Activated naive CD4-positive, alpha-beta T cell treated with anti-CD3 and anti-CD28 coated beads, Interleukin-2, amount 50 U/mL, for 16 hours (primary cell): ENCODE data around the gene ANKZF1.

Experiments
- DNase-seq: peaks from one replicate; pipeline ENCODE4 v3.0.0-alpha.2; 2020

Gene ANKZF1

DNA sequence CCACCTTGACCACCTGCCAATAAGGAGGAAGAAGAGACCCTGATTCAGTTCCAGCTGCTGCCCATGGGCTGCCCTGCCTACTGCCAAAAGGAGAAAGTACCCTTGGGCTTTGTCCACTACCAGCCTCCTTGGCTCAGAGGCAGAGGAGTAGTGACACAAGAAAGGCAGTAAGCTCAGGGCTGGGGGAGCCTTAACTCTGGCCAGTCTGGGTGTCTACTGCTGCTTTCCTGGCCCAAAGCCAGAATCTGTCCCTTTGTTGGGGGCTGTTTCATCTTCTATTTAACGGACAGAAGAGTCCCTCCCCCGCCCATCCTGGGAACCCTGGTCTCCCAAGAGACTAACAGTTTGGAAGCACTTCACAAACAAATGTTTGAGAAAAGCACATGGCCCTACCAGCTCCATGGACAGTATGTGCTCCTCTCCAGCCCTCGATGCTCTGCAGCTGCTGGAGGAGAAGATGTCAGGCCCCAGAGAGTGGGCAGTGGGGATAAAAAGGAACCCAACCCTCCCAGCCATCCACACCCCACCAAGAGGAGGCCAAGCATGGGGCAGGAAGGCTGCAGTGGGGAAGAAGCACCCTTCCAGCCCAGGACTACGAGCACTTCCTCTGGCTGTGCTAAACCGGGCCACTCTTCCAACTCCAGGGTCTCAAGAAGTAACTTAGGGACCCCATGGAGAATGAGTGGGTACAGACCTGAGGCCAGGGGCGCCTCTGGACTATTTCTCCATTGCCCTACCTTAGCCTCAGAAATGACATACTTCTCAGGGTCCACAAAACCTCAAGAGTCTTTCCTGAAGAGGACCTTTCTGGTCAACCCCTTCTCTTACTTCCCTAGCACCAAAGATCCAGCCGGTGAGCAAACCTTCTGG, 1.3 kb upstream of the ANKZF1 start:
- no peak for DNase-seq

DNA sequence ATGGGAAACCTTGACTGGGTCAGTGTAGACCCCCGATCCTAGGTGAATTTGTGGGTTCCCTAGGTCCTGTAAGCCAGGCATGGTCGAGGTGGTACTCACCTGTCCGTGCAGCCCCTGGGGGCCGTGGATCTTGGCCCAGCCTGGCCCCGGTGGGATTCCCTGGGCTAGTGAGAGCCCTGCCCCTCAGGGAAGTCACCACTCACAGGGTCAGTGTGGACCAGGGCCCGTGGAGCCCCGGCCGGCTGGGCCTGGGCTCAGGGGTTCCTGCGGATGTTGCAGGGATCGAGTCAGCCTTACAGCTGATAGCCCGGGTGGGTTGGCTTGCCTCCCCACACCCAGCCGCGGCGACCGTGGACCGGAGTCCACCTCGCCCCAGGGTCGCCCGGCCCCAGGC, 698 bp upstream of the ANKZF1 start:
- no peak for DNase-seq

- peak; percentile 46 for DNase-seq
Measured at GRCh38 chr2:219230059-219230540, 494 bp downstream of the ANKZF1 start.

- DNase-seq: no peak
Measured at GRCh38 chr2:219234331-219234730, 4.7 kb downstream of the ANKZF1 start.

DNA sequence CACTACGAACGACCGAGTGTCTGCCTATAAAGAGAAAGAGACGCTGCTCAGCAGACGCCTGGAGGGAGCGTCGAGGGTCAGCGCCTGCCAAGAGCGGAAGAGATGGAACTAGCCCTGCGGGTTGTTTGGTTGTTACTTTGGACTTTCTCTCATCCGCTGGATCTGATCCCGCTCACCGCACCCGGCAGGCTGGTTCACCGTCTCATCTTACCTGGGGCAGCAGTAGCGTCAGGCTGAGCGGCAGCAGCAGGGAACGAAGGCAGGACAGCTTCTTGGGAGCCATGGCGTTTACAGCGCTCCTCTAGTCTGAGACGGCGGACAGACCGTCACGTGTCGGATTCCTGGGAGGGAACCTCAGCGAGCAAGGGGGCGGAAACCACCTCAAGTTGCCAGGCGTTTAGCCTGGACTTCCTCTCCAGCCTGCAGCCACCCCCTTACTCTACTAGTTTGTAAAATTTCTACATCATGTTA, 13.7 kb downstream of the ANKZF1 start:
- DNase-seq: no peak

GRCh38 chr2:219244789-219245147, 15.2 kb downstream of the ANKZF1 start:
- DNase-seq: no peak

- DNase-seq: peak; percentile 85
Measured at GRCh38 chr2:219245148-219245898, 15.7 kb downstream of the ANKZF1 start, which contains the start of the genes GLB1L and STK16. TSS of gene GLB1L (minus strand) at chr2:219245444. CDS start at chr2:219243573, 1,871 bp downstream. TSS of gene STK16 (plus strand) at chr2:219245479. CDS start at chr2:219246000, 521 bp downstream.

GRCh38 chr2:219245899-219246230, 16.3 kb downstream of the ANKZF1 start:
- no peak for DNase-seq

DNA sequence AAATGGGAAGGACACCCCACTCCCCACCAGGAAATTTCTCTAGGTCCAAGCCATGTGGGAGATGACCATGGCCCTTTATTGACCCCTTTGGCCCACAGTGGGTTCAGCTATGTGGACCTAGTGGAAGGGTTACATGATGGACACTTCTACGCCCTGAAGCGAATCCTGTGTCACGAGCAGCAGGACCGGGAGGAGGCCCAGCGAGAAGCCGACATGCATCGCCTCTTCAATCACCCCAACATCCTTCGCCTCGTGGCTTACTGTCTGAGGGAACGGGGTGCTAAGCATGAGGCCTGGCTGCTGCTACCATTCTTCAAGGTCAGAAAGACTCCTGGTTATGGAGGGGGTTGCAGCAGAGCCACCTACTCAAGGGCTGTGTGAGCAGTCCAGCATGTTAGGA, 17.0 kb downstream of the ANKZF1 start:
- no peak for DNase-seq

DNA sequence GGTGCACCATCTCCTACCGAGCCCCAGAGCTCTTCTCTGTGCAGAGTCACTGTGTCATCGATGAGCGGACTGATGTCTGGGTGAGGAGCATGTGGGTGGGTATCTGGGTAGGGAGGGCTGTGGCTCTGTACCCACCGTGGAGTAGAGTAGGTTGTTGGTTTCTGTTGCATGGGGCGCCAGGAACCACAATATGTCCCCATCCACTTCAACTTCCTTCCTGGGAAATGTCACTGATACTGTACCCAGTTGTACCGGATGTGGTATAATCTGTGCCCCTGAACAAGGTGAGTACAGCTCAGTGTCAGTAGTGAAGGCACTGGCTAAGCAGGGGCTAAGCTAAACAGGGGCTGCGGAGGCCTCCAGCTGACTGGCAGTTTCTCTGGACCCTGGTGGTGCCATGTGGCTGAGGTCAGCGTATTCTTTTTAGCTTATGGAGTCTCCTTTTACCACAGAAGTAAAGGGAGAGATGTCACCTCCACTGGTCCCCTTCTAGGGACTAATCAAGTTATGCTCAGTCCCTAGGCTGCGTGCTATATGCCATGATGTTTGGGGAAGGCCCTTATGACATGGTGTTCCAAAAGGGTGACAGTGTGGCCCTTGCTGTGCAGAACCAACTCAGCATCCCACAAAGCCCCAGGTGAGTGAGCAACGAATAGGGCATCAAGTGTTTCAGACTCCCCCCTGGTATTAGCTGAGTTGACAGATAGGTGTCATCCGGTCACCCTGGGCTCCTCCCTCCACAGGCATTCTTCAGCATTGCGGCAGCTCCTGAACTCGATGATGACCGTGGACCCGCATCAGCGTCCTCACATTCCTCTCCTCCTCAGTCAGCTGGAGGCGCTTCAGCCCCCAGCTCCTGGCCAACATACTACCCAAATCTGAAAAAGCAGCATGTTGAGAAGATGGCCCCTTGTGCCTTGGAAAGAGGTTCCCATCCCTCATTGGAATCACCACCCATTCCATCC, 18.4 kb downstream of the ANKZF1 start:
- peak; percentile 56 for DNase-seq

DNA sequence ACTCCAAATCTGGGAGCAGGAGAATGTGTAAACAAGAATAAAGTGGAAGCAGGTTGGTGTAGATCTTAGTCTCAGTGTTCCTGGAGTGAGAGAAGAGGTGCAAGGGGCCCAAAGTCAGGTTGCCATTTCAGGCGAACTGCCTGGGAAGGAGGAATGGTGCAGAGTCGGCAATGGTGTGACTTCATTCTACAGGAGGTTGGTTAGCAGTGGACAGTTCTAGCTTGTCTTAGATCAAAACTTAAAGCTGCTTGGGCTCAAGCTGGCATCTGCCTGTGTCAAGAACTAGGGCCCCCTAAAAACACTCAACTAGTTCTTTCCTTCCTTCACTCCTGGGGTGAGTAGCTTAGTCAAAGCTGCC, 19.2 kb downstream of the ANKZF1 start:
- no peak for DNase-seq

GRCh38 chr2:219249203-219249980, 19.8 kb downstream of the ANKZF1 start:
- no peak for DNase-seq

- no peak for DNase-seq
Measured at GRCh38 chr2:219250049-219250781, 20.6 kb downstream of the ANKZF1 start.

DNA sequence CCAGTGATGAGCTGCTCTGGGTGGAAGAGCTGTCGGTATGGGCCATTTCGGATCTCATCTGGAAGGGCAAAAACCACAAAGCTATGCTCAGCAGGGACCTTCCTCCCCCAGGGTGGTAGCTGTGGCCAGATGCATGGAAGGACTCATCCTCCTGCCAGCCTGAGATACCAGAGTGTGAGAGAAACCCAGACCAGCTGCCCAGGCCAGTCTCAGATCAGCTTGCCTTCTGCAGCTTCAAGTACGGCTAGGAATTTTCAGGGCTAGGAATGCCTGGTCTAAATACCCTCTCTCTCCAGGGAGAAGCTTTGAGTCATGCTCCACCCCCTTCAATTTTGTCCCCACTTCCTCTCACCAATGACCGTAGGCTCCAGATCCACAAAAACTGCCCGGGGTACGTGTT, 22.1 kb downstream of the ANKZF1 start:
- DNase-seq: no peak

- DNase-seq: peak; percentile 40
Measured at GRCh38 chr2:219252084-219252483, 22.5 kb downstream of the ANKZF1 start.

DNA sequence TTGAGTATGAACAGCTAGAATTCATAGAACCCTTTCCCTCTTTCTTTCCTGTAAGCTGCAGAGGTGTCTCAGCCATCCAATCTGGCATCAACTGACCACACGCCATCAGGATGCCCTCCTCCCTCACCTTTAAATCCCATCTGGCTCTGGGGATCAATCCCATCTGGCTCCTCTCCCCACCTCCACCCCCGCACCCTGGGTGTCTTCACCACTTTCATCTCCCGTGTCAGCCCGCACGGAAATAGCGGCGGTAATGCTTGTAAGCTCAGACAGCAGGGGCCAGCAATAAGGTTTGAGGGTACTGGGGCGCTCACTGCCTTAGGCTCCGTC, 22.9 kb downstream of the ANKZF1 start:
- DNase-seq: peak; percentile 48

GRCh38 chr2:219252900-219253752, 23.5 kb downstream of the ANKZF1 start, which contains the start of gene TUBA4B:
TSS of gene TUBA4B (plus strand) at chr2:219253243. CDS start at chr2:219253408, 165 bp downstream.
- peak; percentile 47 for DNase-seq

- DNase-seq: peak; percentile 91
Measured at GRCh38 chr2:219253753-219254589, 24.4 kb downstream of the ANKZF1 start, which contains the start of gene TUBA4A. TSS of gene TUBA4A (minus strand) at chr2:219253918. CDS start at chr2:219253858, 60 bp downstream.

DNA sequence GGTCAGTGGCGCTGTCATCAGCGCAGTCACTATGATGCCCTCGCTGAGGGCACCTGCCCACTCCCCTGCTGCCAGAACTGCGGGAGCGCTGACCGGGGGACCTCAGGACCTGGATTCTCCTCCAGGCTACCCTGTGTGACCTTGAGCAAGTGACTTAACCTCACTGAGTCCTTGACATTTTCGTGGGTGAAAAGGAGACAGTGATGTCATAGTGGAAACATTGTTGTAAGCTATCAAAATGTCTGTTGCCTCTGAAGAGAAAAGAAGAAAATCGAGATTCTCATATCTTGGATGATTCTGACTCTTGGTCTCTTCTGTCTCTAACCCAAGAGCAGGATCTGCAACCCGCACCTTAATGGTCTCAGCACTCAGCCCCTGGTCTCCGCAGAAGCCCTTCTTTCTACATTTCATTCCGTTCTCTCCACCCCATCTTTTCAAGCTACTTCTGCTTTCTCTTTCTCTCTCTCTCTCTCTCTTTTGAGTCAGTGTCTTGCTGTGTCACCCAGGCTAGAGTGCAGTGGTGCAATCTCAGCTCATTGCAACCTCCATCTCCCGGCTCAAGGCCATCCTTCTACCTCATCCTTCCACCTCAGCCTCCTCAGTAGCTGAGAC, 25.1 kb downstream of the ANKZF1 start:
- DNase-seq: peak; percentile 46
